Measurements from ENCODE around the gene ADORA3. TPM values are rescaled to one million over a fixed set of nuclear protein-coding genes. Genes with fewer than 3 reads are reported as not detected.

Gene ADORA3
- total and polyA plus RNA-seq, 2 of the 4 experiments (the other 2 are of a cell fraction): not detected

GRCh38 chr1:111466480-111466879 is 37.0 kb downstream of the ADORA3 start (continued):
- TF ChIP-seq CTCF (conservative IDR thresholded peaks at IDR 0.05; ENCODE audit: low read depth, low read length): no peak
- TF ChIP-seq MAFK (IDR thresholded peaks at IDR 0.05; ENCODE audit: low read depth, low read length): no peak
- TF ChIP-seq FOS (IDR thresholded peaks at IDR 0.05; ENCODE audit: low read depth, low read length): no peak
- no peak for TF ChIP-seq BHLHE40 (IDR thresholded peaks at IDR 0.05; ENCODE audit: low read depth, low read length)

GRCh38 chr1:111465754-111466153 is 37.7 kb downstream of the ADORA3 start:
- Histone ChIP-seq H2BK120ac (ENCODE audit: low read depth, low read length) (no peak overlapping the region), H3K4me1 (ENCODE audit: control insufficient read depth, insufficient read depth, low read length) (no peaks in the 10 kb centered on the region), H2BK20ac (ENCODE audit: low read depth, low read length) (no peak overlapping the region), H4K5ac (ENCODE audit: low read depth, low read length) (no peak overlapping the region), H3K4ac (ENCODE audit: low read depth, low read length) (no peak overlapping the region), H3K9me3 (ENCODE audit: control insufficient read depth, insufficient read depth, low read length) (no peaks in the 10 kb centered on the region), H2BK5ac (ENCODE audit: low read depth, low read length, poor library complexity, severe bottlenecking) (no peak overlapping the region), H3K9ac (ENCODE audit: low read depth, low read length) (no peak overlapping the region), H3K27me3 (ENCODE audit: control insufficient read depth, insufficient read depth, low read length) (no peaks in the 10 kb centered on the region), H3K4me2 (ENCODE audit: low read depth, low read length) (no peak overlapping the region), H4K8ac (ENCODE audit: low read depth in 2 of 2, low read length in 2 of 2) (no peak overlapping the region), H3K4me3 (ENCODE audit: insufficient read depth, low read depth, low read length) (no peak overlapping the region), H2AK5ac (ENCODE audit: low read depth, low read length) (no peak overlapping the region), H3K9me1 (ENCODE audit: insufficient read depth, low read length) (peaks cover 9% of the 10 kb centered on the region; the same call in 1 of the 2 replicates), H3K27ac (ENCODE audit: insufficient read depth, low read length) (no peak overlapping the region), H3K79me1 (ENCODE audit: low read depth in 1 of 2, low read length in 2 of 2) (no peaks in the 10 kb centered on the region), H3K14ac (replicated peaks; ENCODE audit: low read depth, low read length) (no peak overlapping the region), H2AFZ (replicated peaks; ENCODE audit: low read length, poor library complexity) (no peak overlapping the region), H3K23ac (ENCODE audit: low read depth, low read length) (no peak overlapping the region), H2BK15ac (ENCODE audit: low read depth, low read length) (no peak overlapping the region), H3K36me3 (ENCODE audit: control insufficient read depth, insufficient read depth, low read length) (peaks cover 16% of the 10 kb centered on the region), H3K18ac (ENCODE audit: low read depth, low read length) (no peak overlapping the region), H4K20me1 (ENCODE audit: insufficient read depth, low read length) (peaks cover 9% of the 10 kb centered on the region; the same call in 1 of the 2 replicates), H3K56ac (ENCODE audit: extremely low read depth, insufficient read depth, low read length) (no peak overlapping the region), H4K91ac (ENCODE audit: insufficient read depth, low read depth, low read length) (no peak overlapping the region), H2AK9ac (replicated peaks; ENCODE audit: low read depth, low read length, poor library complexity) (no peak overlapping the region)
- in situ Hi-C loops (cut with MboI; ENCODE audit: low sequenced_read_pairs) (no loop called here), intact Hi-C loops (cut with micrococcal nuclease) (no loop called here), dilution Hi-C loops (cut with HindIII; ENCODE audit: low sequenced_read_pairs, unreplicated experiment) (loop anchor here (25.0 kb wide), 1 partner anchor 297 kb away; the partner anchor contains the start of gene DDX20)
- ChIA-PET CTCF (interaction anchor here (0.5 to 0.9 kb wide), 3 partner anchors 13 to 519 kb away, joined by 3 read pairs; no protein-coding TSS in a partner anchor), POLR2A (ENCODE audit: unreplicated experiment) (no interaction called here)
- WGBS, 2 experiments (ENCODE audit: extremely low coverage in 2 of 2, insufficient read length in 1 of 2): no CpG with 5 or more reads among the region's 2 CpGs
- BruUV-seq (replicated peaks): no TSS peak
- no peak for ATAC-seq (ENCODE audit: low read depth)
- TF ChIP-seq CEBPB (IDR thresholded peaks at IDR 0.05; ENCODE audit: low read depth, low read length): no peak
- TF ChIP-seq RAD21 (IDR thresholded peaks at IDR 0.05; ENCODE audit: low read length): no peak
- no peak for TF ChIP-seq SMC3 (IDR thresholded peaks at IDR 0.05; ENCODE audit: low read depth, low read length)
- TF ChIP-seq MAFK (IDR thresholded peaks at IDR 0.05; ENCODE audit: low read depth, low read length): no peak
- TF ChIP-seq RFX5 (IDR thresholded peaks at IDR 0.05; ENCODE audit: low read depth, low read length): no peak
- TF ChIP-seq MXI1 (IDR thresholded peaks at IDR 0.05; ENCODE audit: borderline replicate concordance, low read depth, low read length): no peak
- TF ChIP-seq NFE2L2 (IDR thresholded peaks at IDR 0.05; ENCODE audit: low read depth, low read length): no peak
- no peak for DNase-seq
